Gastrocnemius medialis (tissue), 4 donors: ENCODE results near the gene NRXN2. TPM values are rescaled to one million over a fixed set of nuclear protein-coding genes. Genes with fewer than 3 reads are reported as not detected.
"Not testable (repeated sequence)": the region's sequence is repeated elsewhere in the genome, so short reads cannot be mapped to it uniquely, and the experiment has no call there.

Experiments
- ATAC-seq, 2 donors: fragments of 150-250 bp; one replicate each; pipeline ENCODE4 v1.9.1; 2016
- DNase-seq, 2 donors: peaks; one replicate each; pipeline ENCODE4 v3.0.0-alpha.2; 2019
- H3K27ac ChIP-seq, 4 donors: fragments of 200-600 bp; sonication (generic); 1 replicate in 1 of 4; 2 replicates in 3 of 4; pipeline ENCODE4 v1.5.1; 2016 to 2018; ENCODE audit warnings: mild to moderate bottlenecking in 2 of 4, moderate library complexity in 1 of 4
- H3K27me3 ChIP-seq, 3 donors: fragments of 200-600 bp; sonication (generic) in 2 of 3; 1 replicate in 1 of 3; 2 replicates in 2 of 3; pipeline versions ENCODE4 v1.5.1 to v1.6.0; 2016 to 2019; ENCODE audit warnings: mild to moderate bottlenecking in 1 of 3, moderate library complexity in 1 of 3
- H3K36me3 ChIP-seq, 2 donors: fragments of 200-600 bp; sonication (generic) in 1 of 2; one replicate each; pipeline ENCODE4 v1.5.1; 2017 to 2018
- H3K4me1 ChIP-seq, 2 donors: fragments of 200-600 bp; sonication (generic) in 1 of 2; one replicate each; pipeline ENCODE4 v1.5.1; 2016 to 2017; ENCODE audit warnings: mild to moderate bottlenecking in 2 of 2
- H3K4me3 ChIP-seq, 4 donors: fragments of 200-600 bp; sonication (generic) in 3 of 4; 1 replicate in 1 of 4; 2 replicates in 3 of 4; pipeline ENCODE4 v1.5.1; 2016 to 2019; ENCODE audit warnings: mild to moderate bottlenecking in 2 of 4
- H3K9me3 ChIP-seq, 3 donors: fragments of 200-600 bp; sonication (generic) in 2 of 3; 1 replicate in 1 of 3; 2 replicates in 2 of 3; pipeline ENCODE4 v1.5.1; 2016 to 2019
- POLR2A ChIP-seq, 2 donors: fragments of 450-650 bp; IDR thresholded peaks; one replicate each; pipeline ENCODE4 v1.6.1; 2017; ENCODE audit warnings: antibody characterized with exemption in 2 of 2, mild to moderate bottlenecking in 2 of 2, moderate library complexity in 2 of 2
- in situ Hi-C, 4 donors: fragments of 200-750 bp; cut with MboI; loops; one replicate each; pipeline versions ENCODE4 v1.15.0 to v1.8.0; 2017; ENCODE audit warnings: low sequenced_read_pairs in 4 of 4
- intact Hi-C: fragments of 100-400 bp; cut with DNase I; formaldehyde crosslinking; loops from one replicate; pipeline ENCODE4 v1.15.1; 2023; ENCODE audit warnings: low total_unique reads
- total RNA-seq, 4 donors: library from RNA; depleted of rRNA; stranded (reverse); fragments of >200 nt; gene quantifications; one replicate each; pipeline versions ENCODE4 v1.1.0 to v1.2.3, GENCODE V29; 2016
- TF ChIP-seq, protein P1 (sequence below), 5 experiments: fragments of 450-650 bp in 3 of 5; fragments of 200-600 bp in 2 of 5; sonication (generic) in 2 of 5; IDR thresholded peaks in 4 of 5; conservative IDR thresholded peaks in 1 of 5; 1 replicate in 4 of 5; 2 replicates in 1 of 5; pipeline ENCODE4 v1.5.1; 2016 to 2019; ENCODE audit warnings: antibody characterized with exemption in 5 of 5, mild to moderate bottlenecking in 3 of 5, moderate library complexity in 3 of 5

Gene NRXN2
- total RNA-seq, 4 donors from 2014 or later: 0.15 to 6.2 (median 1.8) TPM

GRCh38 chr11:64597671-64598101, 125.3 kb downstream of the NRXN2 start:
- Histone ChIP-seq H3K4me1 (no peaks in the 10 kb centered on the region), H3K4me3 (no peak overlapping the region), H3K27me3 (no peaks in the 10 kb centered on the region), H3K36me3 (no peaks in the 10 kb centered on the region), H3K27ac (no peak overlapping the region), H3K9me3 (no peaks in the 10 kb centered on the region)
- intact Hi-C loops (no loop called here), in situ Hi-C loops (no loop called here)
- no peak for DNase-seq
- TF ChIP-seq, protein P1, sequence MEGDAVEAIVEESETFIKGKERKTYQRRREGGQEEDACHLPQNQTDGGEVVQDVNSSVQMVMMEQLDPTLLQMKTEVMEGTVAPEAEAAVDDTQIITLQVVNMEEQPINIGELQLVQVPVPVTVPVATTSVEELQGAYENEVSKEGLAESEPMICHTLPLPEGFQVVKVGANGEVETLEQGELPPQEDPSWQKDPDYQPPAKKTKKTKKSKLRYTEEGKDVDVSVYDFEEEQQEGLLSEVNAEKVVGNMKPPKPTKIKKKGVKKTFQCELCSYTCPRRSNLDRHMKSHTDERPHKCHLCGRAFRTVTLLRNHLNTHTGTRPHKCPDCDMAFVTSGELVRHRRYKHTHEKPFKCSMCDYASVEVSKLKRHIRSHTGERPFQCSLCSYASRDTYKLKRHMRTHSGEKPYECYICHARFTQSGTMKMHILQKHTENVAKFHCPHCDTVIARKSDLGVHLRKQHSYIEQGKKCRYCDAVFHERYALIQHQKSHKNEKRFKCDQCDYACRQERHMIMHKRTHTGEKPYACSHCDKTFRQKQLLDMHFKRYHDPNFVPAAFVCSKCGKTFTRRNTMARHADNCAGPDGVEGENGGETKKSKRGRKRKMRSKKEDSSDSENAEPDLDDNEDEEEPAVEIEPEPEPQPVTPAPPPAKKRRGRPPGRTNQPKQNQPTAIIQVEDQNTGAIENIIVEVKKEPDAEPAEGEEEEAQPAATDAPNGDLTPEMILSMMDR (IDR thresholded peaks at IDR 0.05 in 4 of 5, conservative IDR thresholded peaks at IDR 0.05 in 1 of 5): no peak
- no peak for TF ChIP-seq POLR2A (IDR thresholded peaks at IDR 0.05)
- ATAC-seq: no peak

- H3K36me3 ChIP-seq, intact Hi-C loops, DNase-seq, H3K27me3 ChIP-seq, in situ Hi-C loops, H3K9me3 ChIP-seq, H3K27ac ChIP-seq, H3K4me1 ChIP-seq, H3K4me3 ChIP-seq, ATAC-seq: not testable (repeated sequence)
These were observed 127.1 kb downstream of the NRXN2 start for GRCh38 chr11:64595922-64596321.

DNA sequence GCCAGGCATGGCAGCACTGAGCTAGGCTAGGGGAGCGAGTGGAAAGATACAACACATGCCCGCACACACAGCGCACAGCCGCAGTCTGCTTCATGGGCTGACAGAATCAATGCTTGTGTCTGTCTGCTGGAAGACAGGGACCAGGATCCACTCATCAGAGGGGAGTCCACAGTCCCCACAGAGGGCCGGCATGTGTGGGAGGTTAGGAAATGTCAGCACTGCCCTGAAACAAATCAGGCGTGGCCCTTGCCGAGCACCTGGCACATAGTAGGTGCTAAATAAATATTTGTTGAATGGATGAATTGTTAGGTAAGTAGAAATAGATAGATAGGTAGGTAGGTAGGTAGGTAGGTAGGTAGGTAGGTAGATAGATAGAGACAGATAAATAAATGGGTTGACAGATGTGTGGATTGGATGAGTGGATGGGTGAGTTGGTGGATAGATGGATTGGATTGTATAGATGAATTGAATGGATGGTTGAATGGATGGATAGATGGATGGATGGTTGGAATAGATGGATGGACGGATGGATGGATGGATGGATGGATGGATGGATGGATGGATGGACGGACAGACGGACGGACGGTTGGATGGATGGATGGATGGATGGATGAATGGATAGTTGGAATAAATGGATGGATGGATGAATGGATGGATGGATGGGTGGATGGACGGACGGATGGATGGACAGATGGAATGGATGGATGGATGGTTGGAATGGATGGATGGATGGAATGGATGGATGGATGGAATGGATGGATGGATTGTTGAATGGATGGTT, 128.6 kb downstream of the NRXN2 start:
- no peak overlapping the region for H3K4me3 ChIP-seq
- in situ Hi-C loops: no loop called here
- H3K36me3 ChIP-seq: no peaks in the 10 kb centered on the region
- intact Hi-C loops: no loop called here
- H3K4me1 ChIP-seq: no peaks in the 10 kb centered on the region
- ATAC-seq: no peak
- TF ChIP-seq, protein P1 (IDR thresholded peaks at IDR 0.05 in 4 of 5, conservative IDR thresholded peaks at IDR 0.05 in 1 of 5): no peak
- TF ChIP-seq POLR2A (IDR thresholded peaks at IDR 0.05): no peak
- no peak overlapping the region for H3K27ac ChIP-seq
- H3K9me3 ChIP-seq: peaks cover 0 to under 1% (median 0%) of the 10 kb centered on the region in 3 donors
- no peaks in the 10 kb centered on the region for H3K27me3 ChIP-seq
- DNase-seq: no peak

DNA sequence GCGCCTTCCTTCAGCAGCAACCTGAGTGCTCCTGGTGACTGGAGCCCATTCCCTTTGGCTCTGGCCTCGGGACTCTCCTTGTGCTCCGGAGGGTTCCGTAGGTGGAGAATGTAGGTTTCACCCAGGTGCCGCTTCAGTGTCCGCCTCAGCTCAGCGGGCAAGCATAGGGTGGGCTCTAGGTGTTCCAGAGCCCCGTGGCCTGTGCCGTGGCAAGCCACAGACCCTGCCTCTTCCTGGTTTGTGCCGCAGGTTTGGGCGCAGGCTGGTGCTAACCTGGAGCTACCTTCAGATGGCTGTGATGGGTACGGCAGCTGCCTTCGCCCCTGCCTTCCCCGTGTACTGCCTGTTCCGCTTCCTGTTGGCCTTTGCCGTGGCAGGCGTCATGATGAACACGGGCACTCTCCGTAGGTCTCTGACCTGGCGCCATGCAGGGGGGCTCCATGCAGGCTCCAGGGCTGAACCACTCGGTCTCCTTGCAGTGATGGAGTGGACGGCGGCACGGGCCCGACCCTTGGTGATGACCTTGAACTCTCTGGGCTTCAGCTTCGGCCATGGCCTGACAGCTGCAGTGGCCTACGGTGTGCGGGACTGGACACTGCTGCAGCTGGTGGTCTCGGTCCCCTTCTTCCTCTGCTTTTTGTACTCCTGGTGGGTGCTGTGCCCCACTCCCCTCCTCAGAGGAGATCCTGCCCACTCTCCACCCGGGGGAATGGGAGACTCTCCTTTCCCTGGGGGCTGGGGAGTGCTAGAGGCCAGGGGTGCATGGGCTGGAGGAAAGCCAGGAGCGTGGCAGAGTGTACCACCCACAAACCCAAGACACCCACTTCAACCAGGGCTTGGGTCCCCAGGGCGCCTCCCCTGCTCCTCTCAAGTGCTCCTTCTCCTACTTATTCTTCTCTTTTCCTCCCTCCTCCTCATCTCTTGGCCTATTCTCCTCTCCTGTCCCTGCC, 129.6 kb downstream of the NRXN2 start:
- H3K36me3 ChIP-seq: no peaks in the 10 kb centered on the region
- no peaks in the 10 kb centered on the region for H3K4me1 ChIP-seq
- ATAC-seq: no peak
- no peaks in the 10 kb centered on the region for H3K27me3 ChIP-seq
- H3K4me3 ChIP-seq: no peak overlapping the region
- in situ Hi-C loops (no loop called here), intact Hi-C loops (no loop called here)
- H3K27ac ChIP-seq: no peak overlapping the region
- DNase-seq: no peak
- TF ChIP-seq, protein P1 (IDR thresholded peaks at IDR 0.05 in 4 of 5, conservative IDR thresholded peaks at IDR 0.05 in 1 of 5): no peak
- no peak for TF ChIP-seq POLR2A (IDR thresholded peaks at IDR 0.05)
- H3K9me3 ChIP-seq: peaks cover 0 to 10% (median 0%) of the 10 kb centered on the region in 3 donors

DNA sequence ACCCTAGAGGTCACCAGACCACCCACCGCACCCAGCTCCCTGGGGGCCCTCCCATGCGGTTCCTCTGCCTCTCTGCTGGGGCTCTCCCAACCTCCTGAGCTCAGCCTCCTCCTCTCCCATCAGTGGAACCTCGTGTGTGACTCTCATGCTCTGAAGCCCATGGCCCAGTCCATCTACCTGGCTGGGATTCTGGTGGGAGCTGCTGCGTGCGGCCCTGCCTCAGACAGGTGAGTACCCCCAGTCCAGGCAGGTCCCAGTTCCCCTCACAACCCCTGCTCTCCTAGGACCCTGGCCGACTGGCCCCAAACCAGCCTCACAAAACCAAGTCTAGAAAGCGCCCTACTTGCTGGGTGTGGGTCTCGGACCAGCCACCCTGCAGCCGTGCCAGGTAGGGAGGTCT, 130.3 kb downstream of the NRXN2 start:
- TF ChIP-seq, protein P1 (IDR thresholded peaks at IDR 0.05 in 4 of 5, conservative IDR thresholded peaks at IDR 0.05 in 1 of 5): no peak
- TF ChIP-seq POLR2A (IDR thresholded peaks at IDR 0.05): no peak
- ATAC-seq (no peak), DNase-seq (no peak)
- no peaks in the 10 kb centered on the region for H3K36me3 ChIP-seq
- H3K27me3 ChIP-seq: no peaks in the 10 kb centered on the region
- in situ Hi-C loops: no loop called here
- no peak overlapping the region for H3K4me3 ChIP-seq
- intact Hi-C loops: no loop called here
- H3K9me3 ChIP-seq: peaks cover 0 to 13% (median 0%) of the 10 kb centered on the region in 3 donors
- H3K27ac ChIP-seq: no peak overlapping the region
- no peaks in the 10 kb centered on the region for H3K4me1 ChIP-seq
